Stimulated activated CD4-positive, alpha-beta T cell treated with anti-CD3 and anti-CD28 coated beads, Interleukin-1b, Interleukin-23, amount 100 ng/mL, for 4 hours (primary cell): ENCODE data around the gene JUND.

Experiments used
- DNase-seq, 2 donors: peaks; one replicate each; pipeline ENCODE4 v3.0.0-alpha.2; 2020; ENCODE audit warnings: low read depth in 2 of 2

Gene JUND

DNA sequence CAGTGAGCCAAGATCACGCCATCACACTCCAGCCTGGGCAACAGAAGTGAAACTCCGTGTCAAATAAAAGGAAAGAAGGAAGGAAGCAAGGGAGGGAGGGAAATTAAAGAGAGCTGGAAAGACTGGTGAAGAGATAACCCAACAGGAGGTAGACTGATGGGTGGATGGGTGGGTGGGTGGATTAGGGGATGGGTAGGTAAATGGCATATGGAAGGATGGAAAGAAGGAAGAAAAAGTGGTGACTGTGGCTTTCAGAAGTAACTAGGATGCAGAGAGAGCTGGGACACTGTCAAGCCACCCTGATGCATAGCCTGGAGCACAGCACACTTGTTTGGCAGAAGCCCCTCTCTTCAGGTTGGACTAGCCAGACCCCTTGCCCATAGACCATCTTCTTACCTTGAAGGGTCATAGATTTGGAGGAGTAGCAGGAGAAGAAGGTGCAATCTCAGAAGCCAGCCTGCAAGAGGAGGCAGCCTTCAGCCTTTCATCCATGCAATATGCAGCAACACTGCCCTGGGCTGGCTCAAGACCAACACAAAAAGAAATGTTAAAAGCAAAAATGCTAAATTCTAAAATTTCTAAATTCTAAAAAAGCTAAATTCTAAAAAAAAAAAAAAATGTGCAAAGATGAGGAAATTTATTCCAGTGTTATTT, 12.2 kb downstream of the JUND start:
- no peak for DNase-seq

DNA sequence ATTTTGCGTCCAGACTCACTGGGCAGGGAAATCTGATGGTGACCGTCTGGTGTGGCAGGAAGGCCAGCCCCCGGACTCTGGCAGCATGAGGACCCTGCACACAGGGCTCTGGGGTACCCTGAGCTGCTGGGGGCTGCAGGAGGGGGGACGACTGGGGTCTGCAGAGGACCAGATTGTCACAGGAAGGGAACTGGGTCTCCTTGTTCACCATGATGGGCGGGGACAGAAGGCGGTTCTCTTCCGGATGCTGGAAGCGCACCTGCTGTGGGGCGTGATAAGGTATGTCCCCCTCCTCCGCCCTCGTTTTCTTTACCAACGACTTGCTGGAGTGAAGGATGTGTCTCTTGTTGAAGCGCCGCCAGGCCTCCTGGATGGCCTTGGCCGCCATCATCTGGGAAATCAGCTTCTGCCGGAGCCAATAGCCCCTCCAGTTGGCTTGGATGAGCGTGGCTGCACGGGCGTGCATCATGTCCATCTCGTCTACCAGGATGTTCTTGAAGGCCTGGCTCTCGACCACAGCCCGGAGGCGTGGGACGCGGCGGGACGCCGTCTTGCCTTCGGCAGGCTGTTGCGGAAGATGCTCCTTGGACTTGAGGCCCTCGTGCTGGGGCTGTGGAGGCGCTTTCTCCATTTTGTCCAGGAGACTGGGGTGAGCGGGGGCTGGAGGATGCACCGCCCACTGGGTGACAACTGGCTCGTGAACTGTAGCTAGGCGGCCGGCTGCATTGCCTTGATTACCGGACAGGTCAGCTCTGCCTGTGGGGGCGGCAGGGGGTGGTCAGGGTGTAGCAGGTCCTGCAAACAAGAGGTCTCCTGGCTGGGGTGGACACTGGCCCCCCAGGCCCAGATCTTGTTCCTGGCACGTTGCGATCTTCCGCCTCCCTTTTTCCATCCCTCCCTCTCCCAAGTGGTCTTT, 14.4 kb downstream of the JUND start:
- DNase-seq, result no peak

DNA sequence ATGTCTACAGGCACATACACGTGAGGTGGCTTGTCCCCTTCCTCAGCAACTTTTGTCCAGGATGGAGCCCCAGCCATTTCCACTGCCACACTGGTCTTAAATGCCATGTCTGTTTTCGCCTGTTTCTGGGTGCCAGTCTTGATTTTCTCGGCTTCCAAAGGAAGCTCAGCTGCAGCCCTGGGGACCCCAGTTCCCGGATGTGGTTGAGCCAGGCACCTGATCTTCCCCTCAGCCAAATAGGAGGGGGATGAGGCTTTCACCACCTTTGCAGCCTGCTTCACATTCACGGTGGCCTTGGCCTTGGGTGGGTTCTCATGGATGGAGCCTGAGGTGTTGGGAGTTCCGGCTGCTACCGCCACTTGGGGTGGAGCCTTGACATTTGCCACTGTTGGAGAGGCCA, 15.8 kb downstream of the JUND start:
- no peak for DNase-seq

DNA sequence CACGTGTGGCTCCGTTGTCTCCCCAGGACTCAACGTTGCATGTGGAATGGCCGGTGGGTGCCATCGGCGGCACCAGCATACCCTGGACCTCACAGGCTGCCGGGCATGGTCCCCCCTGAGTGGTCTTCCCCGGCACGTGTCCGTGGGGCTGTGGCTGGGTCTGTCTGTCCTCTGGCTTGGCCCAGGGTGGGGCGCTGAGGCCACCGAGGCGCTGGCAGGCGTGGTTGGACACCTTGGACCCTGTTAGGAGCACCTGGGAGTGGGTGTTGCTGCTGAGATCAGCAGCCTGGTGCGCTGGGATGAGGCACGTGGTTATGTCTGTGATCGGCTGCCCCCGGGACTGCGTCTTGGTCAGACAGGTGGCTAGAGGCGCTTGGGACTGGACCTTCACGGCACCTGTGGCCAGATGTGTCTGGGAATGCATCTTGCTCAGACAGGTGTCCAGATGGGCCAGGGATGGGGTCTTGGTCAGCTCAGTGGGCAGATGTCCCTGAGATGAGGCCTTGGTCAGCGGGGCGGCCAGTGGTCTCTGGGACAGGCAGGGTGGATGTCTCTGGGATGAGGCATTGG, 16.4 kb downstream of the JUND start:
- no peak for DNase-seq

DNA sequence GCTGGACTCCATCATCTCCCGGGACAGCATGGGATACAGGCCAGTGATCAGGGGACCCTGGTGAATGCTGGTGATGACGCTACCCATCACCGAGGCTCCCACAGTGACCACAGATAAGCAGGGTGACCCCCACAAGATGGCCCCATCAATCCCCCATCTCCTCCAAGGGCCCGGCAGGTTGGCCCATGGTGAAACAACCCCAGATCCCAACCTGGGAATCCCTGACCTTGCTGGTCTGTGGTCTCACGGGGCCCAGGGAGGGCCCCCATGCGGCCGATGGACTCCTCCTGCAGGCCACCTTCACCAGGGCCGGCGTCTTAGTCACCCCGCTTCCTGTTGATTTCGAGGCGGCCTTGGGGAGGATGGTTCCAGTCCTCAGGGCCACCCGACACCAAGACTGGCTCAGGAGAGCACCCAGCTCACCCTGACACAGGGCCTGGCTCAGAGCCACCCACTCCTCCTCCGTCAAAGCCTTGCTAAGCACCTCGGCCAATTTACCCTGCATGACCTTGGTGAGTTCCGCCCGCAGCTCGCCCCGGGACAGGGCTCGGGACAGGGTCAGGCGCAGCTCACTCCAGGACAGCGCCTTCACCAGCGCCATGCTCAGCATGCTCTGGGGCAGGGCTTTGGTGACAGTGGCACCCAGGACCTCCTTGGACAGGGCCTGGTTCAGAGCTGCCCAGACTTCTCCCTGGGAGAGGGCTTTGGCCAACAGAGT, 17.1 kb downstream of the JUND start:
- DNase-seq, result no peak

DNA sequence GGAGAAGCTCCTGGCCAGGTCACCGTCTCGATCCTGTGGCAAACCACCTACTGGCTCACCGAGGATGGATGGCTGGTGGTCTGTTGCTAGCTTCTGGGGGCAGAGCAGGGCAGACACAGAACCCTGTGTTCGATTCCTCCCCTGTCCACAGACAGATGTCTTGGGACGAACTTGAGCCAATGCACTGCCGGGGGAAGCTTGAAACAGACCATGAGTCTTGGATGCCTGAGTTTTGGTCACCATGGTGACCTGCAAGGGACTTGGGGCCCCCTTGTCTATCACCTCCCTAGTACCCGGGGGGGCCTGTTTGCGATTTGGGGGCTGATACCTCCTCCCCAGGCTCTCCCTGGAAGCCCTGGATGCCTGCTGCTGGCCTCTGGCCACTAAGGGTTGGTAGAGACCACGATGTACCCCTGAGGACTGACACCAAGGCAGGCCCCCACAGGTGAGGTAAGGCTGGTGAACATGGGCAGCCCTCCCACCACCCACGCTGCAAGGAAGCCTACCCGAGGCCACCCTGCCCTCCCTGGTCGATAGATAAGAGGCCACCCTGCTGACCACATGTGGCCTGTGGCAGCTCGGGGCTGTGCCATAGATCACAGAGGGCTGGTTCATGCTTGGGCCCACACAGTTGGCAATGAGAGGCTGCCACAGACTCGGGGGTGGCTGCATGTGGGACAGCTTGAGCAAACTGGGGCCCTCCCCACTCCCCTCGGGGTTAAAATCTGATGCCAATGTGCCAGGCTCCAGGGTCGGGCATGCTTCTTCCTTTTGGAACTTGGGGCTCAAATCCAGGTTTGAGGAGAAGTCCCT, 17.9 kb downstream of the JUND start:
- DNase-seq, result no peak

DNA sequence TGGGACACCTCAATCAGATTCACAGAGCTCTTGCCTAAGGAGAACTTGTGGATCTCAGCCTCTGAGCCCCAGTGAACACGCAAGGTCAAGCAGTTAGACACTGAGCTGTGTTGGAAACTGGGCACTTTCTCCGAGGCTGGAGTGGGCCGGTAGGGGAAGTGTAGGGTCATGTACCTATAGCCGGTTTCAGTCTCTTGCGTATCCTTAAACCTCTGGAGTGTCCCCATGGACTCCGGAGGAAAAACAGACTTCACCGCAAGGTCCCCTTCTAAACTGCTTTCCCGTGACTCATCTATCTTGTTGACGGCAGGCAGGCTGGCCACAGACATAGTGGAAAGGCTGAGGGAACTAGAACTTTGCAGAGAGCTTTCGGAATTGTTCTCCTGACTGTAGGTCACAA, 18.5 kb downstream of the JUND start:
- no peak for DNase-seq

DNA sequence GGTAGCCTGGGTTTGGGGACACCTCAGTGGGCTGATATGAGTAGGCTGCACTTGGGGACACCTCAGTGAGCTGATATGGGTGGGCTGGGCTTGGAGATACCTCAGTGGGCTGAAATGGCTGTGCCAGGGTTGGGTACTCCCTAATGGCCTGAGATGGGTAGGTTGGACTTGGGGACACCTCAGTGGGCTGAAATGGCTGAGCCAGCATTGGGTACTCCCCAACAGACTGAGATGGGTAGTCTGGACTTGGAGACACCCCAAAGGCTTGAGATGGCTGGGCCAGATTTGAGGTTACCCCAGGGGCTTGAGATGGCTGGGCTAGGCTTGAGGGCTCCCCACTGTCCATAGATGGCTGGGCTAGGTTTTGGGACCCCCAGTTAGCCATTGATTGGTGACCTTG, 19.3 kb downstream of the JUND start:
- no peak for DNase-seq

DNA sequence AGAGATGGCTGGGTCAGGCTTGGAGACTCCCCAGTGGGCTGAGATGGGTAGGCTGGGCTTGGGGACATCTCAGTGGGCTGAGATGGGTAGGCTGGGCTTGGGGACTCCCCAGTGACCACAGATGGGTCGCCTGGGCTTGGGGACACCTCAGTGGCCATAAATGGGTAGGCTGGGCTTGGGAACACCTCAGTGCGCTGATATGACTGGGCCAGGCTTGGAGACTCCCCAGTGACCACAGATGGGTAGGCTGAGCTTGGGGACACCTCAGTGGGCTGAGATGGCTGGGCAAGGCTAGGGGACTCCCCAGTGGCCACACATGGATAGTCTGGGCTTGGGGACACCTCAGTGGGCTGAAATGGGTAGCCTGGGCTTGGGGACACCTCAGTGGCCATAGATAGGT, 19.9 kb downstream of the JUND start:
- no peak for DNase-seq

DNA sequence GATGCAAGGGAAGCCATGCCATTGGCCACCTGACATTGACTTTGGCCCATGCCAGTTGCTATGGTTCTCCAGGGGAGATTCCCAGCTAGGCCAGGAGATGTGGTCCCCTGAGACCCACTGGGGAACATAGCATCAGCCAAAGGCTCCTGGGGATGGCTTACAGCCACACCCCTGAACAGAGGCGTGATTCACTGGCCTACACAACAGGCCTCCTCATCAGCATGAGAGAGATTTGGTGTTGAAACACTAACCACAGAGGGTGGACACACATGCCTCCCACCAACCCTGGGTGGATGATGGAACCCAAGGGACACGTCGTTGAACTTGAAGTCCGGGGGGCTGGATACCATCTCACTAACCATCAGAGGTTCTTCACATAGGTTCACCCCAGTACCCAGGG, 21.5 kb downstream of the JUND start:
- DNase-seq, result no peak

DNA sequence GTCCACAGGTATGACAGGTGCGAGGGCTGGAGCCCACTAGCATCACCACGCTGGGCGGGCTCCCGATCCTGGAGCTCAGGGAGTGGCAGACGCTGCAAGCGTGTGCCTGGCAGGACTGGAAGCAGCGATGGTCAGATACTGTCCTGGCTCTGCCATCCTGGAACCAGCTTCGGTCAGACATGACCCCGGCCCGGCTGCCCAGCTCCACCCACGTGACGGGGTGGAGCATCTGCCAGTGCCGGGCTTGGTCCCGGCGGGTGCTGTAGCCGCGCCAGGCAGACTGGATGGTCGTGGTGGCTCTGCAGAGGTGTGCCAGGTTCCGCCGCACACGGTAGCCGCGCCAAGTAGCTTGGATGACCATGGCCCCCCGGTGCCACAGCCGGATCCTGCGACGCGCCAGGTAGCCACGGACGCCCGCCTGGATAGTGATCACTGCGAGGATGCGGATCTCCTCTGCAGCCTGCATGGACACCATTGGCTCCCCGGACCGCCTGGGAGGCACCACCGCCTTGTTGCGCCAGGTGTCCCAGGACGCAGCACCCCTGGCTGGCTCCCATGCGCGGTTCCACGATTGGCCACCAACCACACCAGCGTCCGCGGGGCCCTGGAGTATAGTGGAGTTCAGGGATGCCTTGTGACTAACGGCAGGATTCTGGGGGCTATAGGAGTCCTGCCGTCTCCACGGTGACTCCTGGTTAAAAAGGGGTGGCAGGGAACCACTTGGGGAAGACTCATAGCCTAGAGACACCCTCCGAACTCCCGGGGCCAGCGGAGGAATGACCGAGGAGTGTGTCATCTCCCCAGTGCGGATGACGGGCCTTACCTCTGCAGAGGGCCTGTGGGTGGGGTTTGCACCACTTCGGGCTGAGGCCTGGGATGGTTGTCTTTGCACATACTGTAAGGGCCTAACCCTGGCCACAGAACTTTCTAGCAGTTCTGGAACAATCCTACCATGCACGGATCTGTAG, 23.6 kb downstream of the JUND start:
- no peak for DNase-seq

DNA sequence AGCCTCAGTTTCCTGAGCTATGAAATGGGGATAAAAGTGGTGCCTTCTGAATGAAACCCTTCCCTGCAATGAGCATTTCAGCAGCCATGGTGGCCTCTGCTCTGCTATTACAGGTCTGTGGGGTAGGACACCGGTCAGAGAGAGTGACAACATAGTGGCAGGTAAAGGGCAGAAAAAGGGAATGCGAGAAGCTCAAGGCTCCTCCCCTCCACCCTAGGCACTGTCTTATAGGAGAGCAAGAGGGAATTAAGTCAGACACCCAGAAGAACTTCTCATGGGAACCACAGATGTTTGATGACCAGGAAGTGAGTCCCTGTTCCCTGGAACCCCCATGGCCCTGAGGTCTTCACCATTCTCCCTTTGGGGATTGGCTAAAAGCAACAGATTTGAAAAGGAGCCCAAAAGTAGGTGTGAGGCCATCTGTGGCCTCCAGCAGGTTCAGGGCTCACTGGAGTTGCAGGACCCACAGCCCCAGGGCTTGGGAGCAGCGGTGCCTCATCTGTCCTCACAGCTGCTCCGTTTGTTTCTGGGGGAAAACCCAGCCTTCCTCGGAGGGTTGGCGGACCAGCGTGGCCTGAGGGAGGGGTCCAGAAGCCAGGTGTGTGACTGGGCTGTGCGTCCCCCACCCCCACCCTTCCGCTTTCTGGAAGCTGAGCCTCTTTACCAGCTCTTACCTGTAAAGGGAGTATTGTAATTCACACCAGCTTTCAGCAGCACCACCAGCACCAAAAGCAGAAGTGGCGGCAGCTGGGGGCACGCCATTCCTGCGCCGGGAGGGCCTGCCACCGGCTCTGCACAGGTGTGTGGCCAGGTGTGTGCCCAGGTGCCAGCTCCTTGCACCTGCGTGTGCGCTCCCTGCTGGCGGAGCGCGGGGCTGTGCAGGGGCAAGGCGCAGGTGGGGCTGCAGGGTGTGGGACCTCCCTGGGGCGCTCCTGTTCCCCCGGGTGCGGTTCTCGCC, 26.6 kb downstream of the JUND start:
- no peak for DNase-seq

DNA sequence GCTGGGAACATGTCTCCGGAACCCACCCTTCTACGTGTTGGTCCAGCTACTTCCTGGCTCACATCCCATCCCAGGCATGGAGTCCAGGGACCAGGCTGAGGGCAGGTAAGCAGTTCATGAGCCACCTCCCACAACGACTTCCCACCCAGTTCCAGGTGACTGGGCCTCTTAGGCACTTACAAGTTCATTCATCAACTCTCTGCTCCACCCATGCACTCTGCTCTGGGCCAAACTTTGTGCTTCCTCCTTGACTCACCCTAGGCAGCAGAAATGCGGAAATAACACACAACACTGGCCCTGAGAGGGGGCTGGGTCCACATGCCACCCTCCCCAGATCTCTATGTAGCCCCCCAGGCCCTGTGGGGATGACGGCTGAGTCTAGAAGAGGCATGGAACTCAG, 27.7 kb downstream of the JUND start:
- DNase-seq, result no peak

DNA sequence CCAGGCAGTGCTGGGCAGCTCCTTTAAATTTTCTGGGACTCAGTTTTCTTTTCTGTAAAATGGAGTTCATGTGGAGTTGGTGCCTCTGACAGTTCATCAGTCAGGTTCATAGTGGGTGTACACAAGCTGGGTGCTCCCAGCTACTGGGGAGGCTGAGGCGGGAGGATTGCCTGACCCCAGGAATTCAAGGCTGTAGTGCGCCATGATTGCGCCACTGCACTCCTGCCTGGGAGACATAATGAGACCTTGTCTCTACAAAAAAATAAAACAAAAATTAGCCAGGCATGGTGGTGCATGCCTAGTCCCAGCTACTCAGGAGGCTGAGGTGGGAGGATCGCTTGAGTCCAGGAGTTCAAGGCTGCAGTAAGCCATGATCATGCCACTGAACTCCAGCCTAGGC, 28.3 kb downstream of the JUND start:
- no peak for DNase-seq

DNA sequence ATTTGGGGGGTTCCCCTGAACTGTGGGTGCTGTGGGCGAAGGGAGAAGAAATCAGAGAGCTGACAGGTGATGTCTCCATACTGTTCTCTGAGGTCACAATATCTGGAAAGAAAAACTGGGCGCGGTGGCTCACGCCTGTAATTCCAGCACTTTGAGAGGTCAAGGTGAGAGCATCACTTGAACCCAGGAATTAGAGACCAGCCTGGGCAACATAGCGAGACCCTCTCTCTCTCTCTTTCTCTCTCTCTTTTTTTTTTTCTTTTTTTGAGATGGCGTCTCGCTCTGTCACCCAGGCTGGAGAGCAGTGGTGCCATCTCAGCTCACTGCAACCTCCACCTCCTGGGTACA, 29.1 kb downstream of the JUND start:
- DNase-seq, result no peak

DNA sequence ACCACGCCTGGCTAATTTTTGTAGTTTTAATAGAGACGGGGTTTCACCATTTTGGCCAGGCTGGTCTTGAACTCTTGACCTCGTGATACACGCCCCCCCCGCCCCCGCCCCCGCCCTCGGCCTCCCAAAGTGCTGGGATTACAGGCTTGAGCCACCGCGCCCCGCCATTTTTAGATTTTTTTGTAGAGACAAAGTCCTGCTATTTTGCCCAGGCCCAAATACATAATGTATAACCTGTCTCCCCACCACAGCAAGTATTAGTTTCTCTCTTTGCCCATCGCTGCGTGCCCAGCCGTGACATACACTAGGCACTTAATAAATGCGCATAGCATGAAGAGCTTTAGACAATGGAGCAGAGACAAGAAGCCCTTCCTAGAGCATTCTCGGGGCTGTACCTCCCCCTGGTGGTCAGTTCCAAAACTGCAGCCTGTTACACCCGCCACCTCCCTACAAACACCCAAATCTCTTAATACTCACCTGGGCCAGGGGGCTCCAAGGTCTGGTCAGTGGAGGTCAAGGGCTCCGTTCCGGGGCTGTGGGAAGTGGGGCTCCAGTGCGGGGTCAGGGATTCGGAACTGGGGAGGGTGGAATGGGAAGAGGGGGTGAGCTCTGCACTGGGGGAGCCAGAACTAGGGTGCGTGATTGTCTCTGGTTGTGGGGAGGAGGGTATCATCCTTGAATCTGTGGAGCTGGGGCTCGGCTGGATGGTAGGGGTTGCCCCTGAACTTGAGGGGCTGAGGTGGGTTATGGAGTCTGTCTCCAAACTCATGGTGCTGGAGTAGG, 29.6 kb downstream of the JUND start:
- DNase-seq, result peak; percentile 73 to 84

DNA sequence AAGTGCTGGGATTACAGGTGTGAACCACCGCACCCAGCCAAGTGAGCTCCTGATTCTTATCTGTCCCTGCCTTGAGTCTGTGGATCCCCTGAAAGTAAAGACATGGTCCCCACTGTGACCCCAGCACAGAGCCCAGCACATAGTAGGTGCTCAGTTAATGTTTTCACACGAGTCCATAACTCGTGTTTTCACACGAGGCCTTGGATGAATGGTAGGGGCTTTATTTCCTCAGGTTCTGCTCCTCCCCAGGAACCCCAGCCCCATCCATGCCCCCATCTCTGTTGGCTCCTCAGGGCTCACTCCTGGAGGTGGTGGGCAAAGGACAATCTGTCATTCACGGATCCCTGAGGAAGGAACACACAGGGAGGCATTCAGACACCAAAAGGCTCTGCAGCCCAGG, 31.6 kb downstream of the JUND start:
- no peak for DNase-seq

DNA sequence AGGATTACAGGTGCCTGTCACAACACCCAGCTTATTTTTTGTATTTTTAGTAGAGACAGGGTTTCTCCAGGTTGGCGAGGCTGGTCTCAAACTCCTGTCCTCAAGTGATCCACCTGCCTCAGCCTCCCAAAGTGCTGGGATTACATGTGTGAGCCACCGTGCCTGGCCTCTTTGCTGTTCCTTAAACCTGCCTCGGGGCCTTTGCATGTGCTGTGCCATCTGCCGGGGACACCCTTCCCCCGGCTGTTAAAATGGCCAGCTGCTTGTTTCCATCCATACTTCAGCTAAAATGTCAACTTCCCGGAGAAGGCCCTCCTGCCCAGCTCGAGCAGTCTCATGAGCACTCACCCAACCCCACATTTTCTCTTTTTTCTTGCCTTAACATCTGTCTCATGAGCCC, 36.1 kb downstream of the JUND start:
- DNase-seq, result no peak

DNA sequence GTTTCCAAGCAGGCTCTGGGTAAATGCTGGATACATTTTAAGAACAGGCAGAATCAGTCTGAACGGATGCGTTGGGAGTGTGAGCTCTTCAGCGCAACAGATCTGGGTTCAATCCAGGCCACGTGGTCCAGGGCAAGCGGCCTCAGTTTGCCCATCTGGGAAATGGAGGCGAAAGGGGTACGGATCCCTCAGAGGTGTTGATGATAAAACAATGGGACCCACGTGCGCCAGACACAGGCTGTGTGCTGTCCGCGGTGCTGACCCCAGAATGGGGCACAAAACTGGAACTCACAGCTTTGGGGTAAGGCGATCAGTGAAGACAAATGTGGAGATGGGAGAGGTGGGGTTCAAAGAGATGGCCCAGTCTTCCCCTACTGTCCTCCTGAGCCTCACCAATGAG, 42.1 kb downstream of the JUND start:
- no peak for DNase-seq
